ENCODE data around the gene ACKR1.

GRCh38 chr1:159207080-159207479 lies 2.4 kb downstream of the ACKR1 start:
- TF ChIP-seq EZH2 (IDR thresholded peaks at IDR 0.05), result no peak
- TF ChIP-seq POLR2AphosphoS5 (IDR thresholded peaks at IDR 0.05; ENCODE audit: borderline replicate concordance, low read depth, low read length), result no peak
